ENCODE data around the gene UBXN10.
"Not testable (repeated sequence)": the region's sequence is repeated elsewhere in the genome, so short reads cannot be mapped to it uniquely, and the experiment has no call there.

GRCh38 chr1:20219053-20219452 lies 33.2 kb downstream of the UBXN10 start:
- TF ChIP-seq BHLHE40 (IDR thresholded peaks at IDR 0.05; ENCODE audit: low read depth, low read length); CTCF (conservative IDR thresholded peaks at IDR 0.05; ENCODE audit: low read depth, low read length); MAZ (IDR thresholded peaks at IDR 0.05; ENCODE audit: borderline replicate concordance, low read depth, low read length); POLR2A (IDR thresholded peaks at IDR 0.05; ENCODE audit: low read depth, low read length); RAD21 (IDR thresholded peaks at IDR 0.05; ENCODE audit: low read length); FOS (IDR thresholded peaks at IDR 0.05; ENCODE audit: low read depth, low read length): not testable (repeated sequence)

Data from IMR-90 (cell line).